SK-N-SH (cell line): ENCODE measurements around the gene SNX24. TPM values are rescaled to one million over a fixed set of nuclear protein-coding genes. Genes with fewer than 3 reads are reported as not detected.
A peak's percentile ranks its signal among the peaks of the same experiment; 100 is the strongest.

ENCODE experiments used
- CTCF ChIA-PET: fragments of 300-600, 350-600 bp; formaldehyde crosslinking; extraction: SDS; loops from one replicate; lab custom pipeline; 2021; lab: Yijun Ruan, JAX
- POLR2A ChIA-PET: fragments of 350-600 bp; sonication (Branson Sonifier 250); formaldehyde crosslinking; extraction: SDS; loops from one replicate; lab custom pipeline; 2020; ENCODE audit warnings: antibody characterized with exemption, inconsistent platforms; lab: Yijun Ruan, JAX
- DNase-seq: peaks from one replicate; pipeline ENCODE4 v3.0.0; 2012
- H2AFZ ChIP-seq: fragments of 200-600 bp; sonication (generic); 2 replicates; pipeline ENCODE4 v1.8.1; 2016; ENCODE audit warnings: antibody characterized with exemption, mild to moderate bottlenecking, low read depth
- H3F3A ChIP-seq: fragments of 200-600 bp; sonication (generic); replicated peaks from 2 replicates; pipeline ENCODE3; 2016; ENCODE audit warnings: antibody characterized with exemption, mild to moderate bottlenecking; ENCODE audit not compliant: insufficient read depth
- H3K27ac ChIP-seq, 2 experiments: fragments of 200-500 bp in 1 of 2; fragments of 200-600 bp in 1 of 2; sonication (Bioruptor generic) in 1 of 2; sonication (generic), shearing (Covaris generic) in 1 of 2; 2 replicates each; pipeline versions ENCODE4 v1.5.1 to v1.6.1; 2014 to 2016; ENCODE audit warnings: low read depth in 2 of 2, inconsistent platforms in 1 of 2, low read length in 1 of 2, mild to moderate bottlenecking in 1 of 2, mixed read lengths in 1 of 2
- H3K27me3 ChIP-seq: fragments of 200-600 bp; sonication (generic), shearing (Covaris generic); 2 replicates; pipeline ENCODE4 v1.6.1; 2016; ENCODE audit warnings: mixed run types; ENCODE audit not compliant: insufficient read depth
- H3K36me3 ChIP-seq, 2 experiments: fragments of 200-500 bp in 1 of 2; fragments of 200-600 bp in 1 of 2; sonication (Bioruptor generic) in 1 of 2; sonication (generic) in 1 of 2; replicated peaks in 1 of 2; 2 replicates each; pipeline versions ENCODE3 to v1.5.1; 2014 to 2016; ENCODE audit warnings: low read length in 1 of 2, mild to moderate bottlenecking in 1 of 2; ENCODE audit not compliant: insufficient read depth in 2 of 2, control insufficient read depth in 1 of 2
- H3K4me1 ChIP-seq, 2 experiments: fragments of 200-500 bp in 1 of 2; fragments of 200-600 bp in 1 of 2; sonication (Bioruptor generic) in 1 of 2; sonication (generic), shearing (Covaris generic) in 1 of 2; 2 replicates each; pipeline versions ENCODE4 v1.5.1 to v1.6.1; 2014 to 2016; ENCODE audit warnings: low read depth in 1 of 2, low read length in 1 of 2, mixed run types in 1 of 2; ENCODE audit not compliant: insufficient read depth in 2 of 2, control insufficient read depth in 1 of 2
- H3K4me2 ChIP-seq: fragments of 200-600 bp; sonication (generic), shearing (Covaris generic); 2 replicates; pipeline ENCODE4 v1.6.1; 2017; ENCODE audit warnings: mixed run types
- H3K4me3 ChIP-seq, 2 experiments: fragments of 200-500 bp in 1 of 2; fragments of 200-600 bp in 1 of 2; sonication (Bioruptor generic) in 1 of 2; sonication (generic), shearing (Covaris generic) in 1 of 2; 2 replicates each; pipeline versions ENCODE4 v1.5.1 to v1.8.1; 2014 to 2016; ENCODE audit warnings: low read depth in 2 of 2, inconsistent platforms in 1 of 2, low read length in 1 of 2, mild to moderate bottlenecking in 1 of 2, mixed read lengths in 1 of 2, moderate library complexity in 1 of 2
- H3K79me2 ChIP-seq: fragments of 200-600 bp; sonication (generic); 2 replicates; pipeline ENCODE4 v1.8.1; 2017; ENCODE audit warnings: mild to moderate bottlenecking; ENCODE audit not compliant: insufficient read depth
- H3K9ac ChIP-seq: fragments of 200-600 bp; sonication (generic); 2 replicates; pipeline ENCODE4 v1.6.1; 2017; ENCODE audit warnings: mixed run types
- H3K9me2 ChIP-seq: fragments of 200-600 bp; sonication (generic); 2 replicates; pipeline ENCODE4 v1.6.1; 2017; ENCODE audit warnings: mixed run types
- H3K9me3 ChIP-seq: fragments of 200-600 bp; sonication (generic); 2 replicates; pipeline ENCODE4 v1.6.1; 2017; ENCODE audit warnings: mixed run types, mild to moderate bottlenecking, moderate library complexity
- H4K20me1 ChIP-seq: fragments of 200-600 bp; sonication (generic); 2 replicates; pipeline ENCODE4 v1.6.1; 2017; ENCODE audit warnings: mild to moderate bottlenecking, mixed run types; ENCODE audit not compliant: insufficient read depth
- ELF1 ChIP-seq: IDR thresholded peaks from 2 replicates; pipeline ENCODE4 v1.4.0; 2012
- EP300 ChIP-seq, 2 experiments: IDR thresholded peaks; 2 replicates each; pipeline versions ENCODE4 v1.4.0 to v1.6.1; 2012; ENCODE audit warnings: borderline replicate concordance in 1 of 2, low read depth in 1 of 2, low read length in 1 of 2
- GATA2 ChIP-seq: sonication (generic); formaldehyde crosslinking; IDR thresholded peaks from 2 replicates; pipeline ENCODE4 v1.5.0; 2020; ENCODE audit warnings: mild to moderate bottlenecking, missing genetic modification reagents
- MEF2A ChIP-seq: IDR thresholded peaks from 2 replicates; pipeline ENCODE4 v1.4.0; 2012; ENCODE audit warnings: low read depth, borderline replicate concordance
- MXI1 ChIP-seq: IDR thresholded peaks from 2 replicates; pipeline ENCODE4 v1.6.1; 2012; ENCODE audit warnings: mild to moderate bottlenecking, low read depth, low read length, improper control_type of control experiment
- NFIC ChIP-seq: IDR thresholded peaks from 2 replicates; pipeline ENCODE4 v1.4.0; 2012; ENCODE audit warnings: borderline replicate concordance
- POLR2AphosphoS5 ChIP-seq: IDR thresholded peaks from 2 replicates; pipeline ENCODE4 v1.6.1; 2012; ENCODE audit warnings: low read depth, low read length
- RAD21 ChIP-seq: IDR thresholded peaks from 2 replicates; pipeline ENCODE4 v1.6.1; 2012; ENCODE audit warnings: mild to moderate bottlenecking, low read length
- RFX5 ChIP-seq: IDR thresholded peaks from 2 replicates; pipeline ENCODE4 v1.6.1; 2012; ENCODE audit warnings: mild to moderate bottlenecking, improper control_type of control experiment, low read length
- SIN3A ChIP-seq: IDR thresholded peaks from 2 replicates; pipeline ENCODE4 v1.6.1; 2012; ENCODE audit warnings: low read depth, mild to moderate bottlenecking, low read length, moderate library complexity, borderline replicate concordance
- WGBS: methylation state at CpG from one replicate; pipeline ENCODE4 v1.1.6; 2017; ENCODE audit warnings: low lambda C conversion rate; 5-methylcytosine and 5-hydroxymethylcytosine counted together
- polyA plus RNA-seq, 3 experiments: library from polyadenylated mRNA; depleted of rRNA; stranded (reverse); fragments of >200 nt; gene quantifications; 2 replicates each; pipeline ENCODE4 v1.2.3, GENCODE V29; 2012
- TF ChIP-seq, protein P1 (sequence below): fragments of 200-600 bp; sonication (generic); IDR thresholded peaks from 2 replicates; pipeline ENCODE4 v1.6.1; 2017; ENCODE audit warnings: antibody characterized with exemption, mild to moderate bottlenecking, moderate library complexity
- TF ChIP-seq, protein P2 (sequence below): IDR thresholded peaks from 2 replicates; pipeline ENCODE4 v1.4.0; 2012; ENCODE audit warnings: low read depth
- TF ChIP-seq, protein P3 (sequence below): fragments of 150-350 bp; IDR thresholded peaks from 2 replicates; pipeline ENCODE4 v1.6.1; 2016; ENCODE audit warnings: mild to moderate bottlenecking, low read depth, low read length
- TF ChIP-seq, protein P4 (sequence below): IDR thresholded peaks from 2 replicates; pipeline ENCODE4 v1.4.0; 2012; ENCODE audit warnings: low read depth, borderline replicate concordance

The SNX24 gene
- polyA plus RNA-seq, 1 of the 3 experiments (the other 2 are of a cell fraction), result 8.2 TPM

DNA sequence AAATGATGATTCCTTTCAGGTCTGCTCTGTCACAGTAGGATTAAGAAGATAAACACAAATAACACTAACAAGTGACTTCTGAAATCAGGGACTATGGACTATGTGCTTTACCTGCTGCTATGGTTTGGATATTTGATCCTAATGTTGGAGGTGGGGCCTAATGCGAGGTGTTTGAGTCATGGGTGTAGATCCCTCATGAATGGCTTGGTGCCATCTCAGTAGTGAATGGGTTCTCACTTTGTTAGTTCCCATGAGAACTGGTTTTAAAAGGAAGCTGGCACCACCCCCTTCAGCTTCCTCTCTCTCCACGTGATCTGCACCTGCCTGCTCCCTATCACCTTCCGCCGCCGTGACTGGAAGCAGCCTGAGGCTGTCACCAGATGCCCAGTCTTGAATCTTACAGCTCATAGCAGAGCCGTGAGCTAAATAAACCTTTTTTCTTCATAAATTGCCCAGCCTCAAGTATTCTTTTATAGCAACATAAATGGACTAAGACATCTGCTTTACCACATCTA is 187.8 kb downstream of the SNX24 start:
- WGBS, result 96% methylated on average over 6 of the region's 6 CpGs
- no peak for DNase-seq
- POLR2A ChIA-PET, result no interaction called here

DNA sequence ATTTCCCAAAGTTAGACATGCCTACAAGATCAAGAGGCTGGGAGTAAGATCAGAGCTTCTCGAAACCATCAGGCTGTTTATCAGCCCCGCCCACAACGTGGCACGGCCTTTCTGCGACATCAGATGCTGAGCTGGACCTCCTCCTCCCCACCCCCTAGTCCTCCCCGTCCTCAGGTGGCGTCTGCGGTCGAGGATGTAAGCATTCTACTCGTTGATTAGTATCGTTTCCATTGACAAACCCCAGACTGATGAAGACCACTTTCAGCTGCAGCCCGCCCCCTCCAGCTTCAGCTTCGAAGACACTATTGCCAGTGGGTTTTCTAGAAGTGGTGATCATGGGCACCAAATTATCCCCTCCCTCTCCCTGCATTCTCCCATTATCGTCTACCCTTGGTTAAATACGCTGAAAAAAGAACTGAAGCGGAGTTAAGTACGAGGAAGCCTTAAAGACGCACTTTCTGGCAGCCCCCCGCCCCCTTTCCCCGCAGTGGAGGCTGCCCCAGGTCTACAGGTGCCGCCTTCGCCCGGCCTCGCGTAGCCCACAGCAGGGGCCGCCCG is 190.0 kb downstream of the SNX24 start:
- H3K27me3 ChIP-seq, result no peaks in the 10 kb centered on the region
- H3K27ac ChIP-seq, result peak overlapping the region in 1 of 2 experiments; percentile 68; a peak in 1 of 4 replicates
- peaks cover 13% of the 10 kb centered on the region for H3F3A ChIP-seq
- peak overlapping the region; percentile 69; the same call in 1 of the 2 replicates for H3K9ac ChIP-seq
- H3K4me2 ChIP-seq, result peak overlapping the region; percentile 83
- H4K20me1 ChIP-seq, result no peaks in the 10 kb centered on the region; the same call in 1 of the 2 replicates
- H3K79me2 ChIP-seq, result no peaks in the 10 kb centered on the region
- no peaks in the 10 kb centered on the region for H3K9me3 ChIP-seq
- CTCF ChIA-PET, result no interaction called here
- TF ChIP-seq SIN3A (no peak), POLR2AphosphoS5 (no peak), EP300 (IDR thresholded peaks at IDR 0.05; ENCODE audit: borderline replicate concordance in 1 of 2, low read depth in 1 of 2, low read length in 1 of 2) (no peak), ELF1 (no peak), MEF2A (no peak), GATA2 (CRISPR knock-in tag) (no peak), RAD21 (no peak)
- TF ChIP-seq, protein P1, sequence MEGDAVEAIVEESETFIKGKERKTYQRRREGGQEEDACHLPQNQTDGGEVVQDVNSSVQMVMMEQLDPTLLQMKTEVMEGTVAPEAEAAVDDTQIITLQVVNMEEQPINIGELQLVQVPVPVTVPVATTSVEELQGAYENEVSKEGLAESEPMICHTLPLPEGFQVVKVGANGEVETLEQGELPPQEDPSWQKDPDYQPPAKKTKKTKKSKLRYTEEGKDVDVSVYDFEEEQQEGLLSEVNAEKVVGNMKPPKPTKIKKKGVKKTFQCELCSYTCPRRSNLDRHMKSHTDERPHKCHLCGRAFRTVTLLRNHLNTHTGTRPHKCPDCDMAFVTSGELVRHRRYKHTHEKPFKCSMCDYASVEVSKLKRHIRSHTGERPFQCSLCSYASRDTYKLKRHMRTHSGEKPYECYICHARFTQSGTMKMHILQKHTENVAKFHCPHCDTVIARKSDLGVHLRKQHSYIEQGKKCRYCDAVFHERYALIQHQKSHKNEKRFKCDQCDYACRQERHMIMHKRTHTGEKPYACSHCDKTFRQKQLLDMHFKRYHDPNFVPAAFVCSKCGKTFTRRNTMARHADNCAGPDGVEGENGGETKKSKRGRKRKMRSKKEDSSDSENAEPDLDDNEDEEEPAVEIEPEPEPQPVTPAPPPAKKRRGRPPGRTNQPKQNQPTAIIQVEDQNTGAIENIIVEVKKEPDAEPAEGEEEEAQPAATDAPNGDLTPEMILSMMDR, result no peak
- TF ChIP-seq, protein P2, sequence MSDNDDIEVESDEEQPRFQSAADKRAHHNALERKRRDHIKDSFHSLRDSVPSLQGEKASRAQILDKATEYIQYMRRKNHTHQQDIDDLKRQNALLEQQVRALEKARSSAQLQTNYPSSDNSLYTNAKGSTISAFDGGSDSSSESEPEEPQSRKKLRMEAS, result no peak
- TF ChIP-seq, protein P3, sequence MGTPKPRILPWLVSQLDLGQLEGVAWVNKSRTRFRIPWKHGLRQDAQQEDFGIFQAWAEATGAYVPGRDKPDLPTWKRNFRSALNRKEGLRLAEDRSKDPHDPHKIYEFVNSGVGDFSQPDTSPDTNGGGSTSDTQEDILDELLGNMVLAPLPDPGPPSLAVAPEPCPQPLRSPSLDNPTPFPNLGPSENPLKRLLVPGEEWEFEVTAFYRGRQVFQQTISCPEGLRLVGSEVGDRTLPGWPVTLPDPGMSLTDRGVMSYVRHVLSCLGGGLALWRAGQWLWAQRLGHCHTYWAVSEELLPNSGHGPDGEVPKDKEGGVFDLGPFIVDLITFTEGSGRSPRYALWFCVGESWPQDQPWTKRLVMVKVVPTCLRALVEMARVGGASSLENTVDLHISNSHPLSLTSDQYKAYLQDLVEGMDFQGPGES, result no peak
- TF ChIP-seq, all 33 proteins: peak for 0
- WGBS, result 23% methylated on average over 25 of the region's 27 CpGs
- DNase-seq, result peak; percentile 35
- H3K4me3 ChIP-seq, result peak overlapping the region; percentile 72 to 83
- POLR2A ChIA-PET, result no interaction called here
- no peaks in the 10 kb centered on the region for H3K36me3 ChIP-seq
- H3K4me1 ChIP-seq, result peaks cover 0 to 6% of the 10 kb centered on the region in 2 experiments; a peak in 2 of 4 replicates
- H2AFZ ChIP-seq, result peak overlapping the region; percentile 90; the same call in 1 of the 2 replicates
- H3K9me2 ChIP-seq, result no peaks in the 10 kb centered on the region

More for the DNA sequence above, 187.8 kb downstream of the SNX24 start:
- TF ChIP-seq MXI1 (no peak), RFX5 (no peak), POLR2AphosphoS5 (no peak), NFIC (no peak)
- TF ChIP-seq, protein P2, result no peak
- TF ChIP-seq, protein P4, sequence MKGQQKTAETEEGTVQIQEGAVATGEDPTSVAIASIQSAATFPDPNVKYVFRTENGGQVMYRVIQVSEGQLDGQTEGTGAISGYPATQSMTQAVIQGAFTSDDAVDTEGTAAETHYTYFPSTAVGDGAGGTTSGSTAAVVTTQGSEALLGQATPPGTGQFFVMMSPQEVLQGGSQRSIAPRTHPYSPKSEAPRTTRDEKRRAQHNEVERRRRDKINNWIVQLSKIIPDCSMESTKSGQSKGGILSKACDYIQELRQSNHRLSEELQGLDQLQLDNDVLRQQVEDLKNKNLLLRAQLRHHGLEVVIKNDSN, result no peak
- Histone ChIP-seq H3K36me3 (peaks cover 2 to 8% of the 10 kb centered on the region in 2 experiments), H2AFZ (no peak overlapping the region), H3K4me2 (no peak overlapping the region), H4K20me1 (no peaks in the 10 kb centered on the region; the same call in 1 of the 2 replicates), H3K4me3 (no peak overlapping the region), H3K79me2 (no peaks in the 10 kb centered on the region), H3K27me3 (no peaks in the 10 kb centered on the region), H3K27ac (no peak overlapping the region), H3K9me2 (no peaks in the 10 kb centered on the region), H3F3A (peaks cover 13% of the 10 kb centered on the region), H3K9ac (no peak overlapping the region), H3K9me3 (no peaks in the 10 kb centered on the region), H3K4me1 (peaks cover 0 to 6% of the 10 kb centered on the region in 2 experiments; a peak in 2 of 4 replicates)
- CTCF ChIA-PET, result interaction anchor here (1.0 to 1.5 kb wide), 3 partner anchors 10 to 137 kb away, joined by 3 to 5 read pairs (median 4); no protein-coding TSS in a partner anchor
